Heart left ventricle (tissue), 16 donors: Measurements from ENCODE around the gene CDK5. TPM values are rescaled to one million over a fixed set of nuclear protein-coding genes. Genes with fewer than 3 reads are reported as not detected.
A peak's percentile ranks its signal among the peaks of the same experiment; 100 is the strongest.

Experiments
- ATAC-seq, 4 donors: fragments of 200-7000 bp; cut with Tn5 transposase; one replicate each; pipeline ENCODE4 v1.9.1; 2020 to 2022; ENCODE audit warnings: moderate library complexity in 4 of 4, mild to moderate bottlenecking in 3 of 4, moderate number of reproducible peaks in 1 of 4
- DNase-seq, 5 donors: peaks; one replicate each; pipeline ENCODE4 v3.0.0-alpha.2; 2020
- H3K27ac ChIP-seq, 12 donors: fragments of 200-600 bp; sonication (generic) in 4 of 12; one replicate each; pipeline versions ENCODE4 v1.5.0 to v1.8.0; 2016 to 2022; ENCODE audit warnings: mild to moderate bottlenecking in 2 of 12
- H3K27me3 ChIP-seq, 9 donors: fragments of 200-600 bp; sonication (generic) in 2 of 9; one replicate each; pipeline versions ENCODE4 v1.5.1 to v1.8.0; 2016 to 2022; ENCODE audit warnings: mild to moderate bottlenecking in 3 of 9
- H3K36me3 ChIP-seq, 9 donors: fragments of 200-600 bp; sonication (generic) in 2 of 9; one replicate each; pipeline versions ENCODE4 v1.5.0 to v1.8.0; 2018 to 2022; ENCODE audit warnings: mild to moderate bottlenecking in 2 of 9
- H3K4me1 ChIP-seq, 12 donors: fragments of 200-600 bp; sonication (generic) in 4 of 12; one replicate each; pipeline versions ENCODE4 v1.5.0 to v1.8.0; 2016 to 2022; ENCODE audit warnings: mild to moderate bottlenecking in 3 of 12
- H3K4me3 ChIP-seq, 12 donors: fragments of 200-600 bp; sonication (generic) in 4 of 12; one replicate each; pipeline versions ENCODE4 v1.5.0 to v1.8.0; 2017 to 2022; ENCODE audit warnings: mild to moderate bottlenecking in 9 of 12, moderate library complexity in 4 of 12
- H3K9me3 ChIP-seq, 12 donors: fragments of 200-600 bp; sonication (generic) in 4 of 12; one replicate each; pipeline versions ENCODE4 v1.5.0 to v1.8.0; 2016 to 2022; ENCODE audit warnings: mild to moderate bottlenecking in 1 of 12
- CTCF ChIP-seq, 12 donors: fragments of 200-600 bp; sonication (generic) in 4 of 12; IDR thresholded peaks; one replicate each; pipeline versions ENCODE4 v1.5.0 to v1.8.0; 2018 to 2022; ENCODE audit warnings: antibody characterized with exemption in 12 of 12, mild to moderate bottlenecking in 5 of 12
- POLR2A ChIP-seq, 2 donors: fragments of 450-650 bp; IDR thresholded peaks; one replicate each; pipeline ENCODE4 v1.6.1; 2017; ENCODE audit warnings: antibody characterized with exemption in 2 of 2, mild to moderate bottlenecking in 2 of 2, moderate library complexity in 2 of 2
- WGBS, 4 donors: extraction: QIAGEN DNeasy Blood & Tissue Kit in 2 of 4; methylation state at CpG; one replicate each; pipeline versions ENCODE4 v1.1.5 to v1.1.7; 2013 to 2018; 5-methylcytosine and 5-hydroxymethylcytosine counted together
- intact Hi-C, 10 donors: fragments of 100-400 bp; cut with DNase I; formaldehyde crosslinking; loops; one replicate each; pipeline versions ENCODE4 v1.11.1 to v1.14.2; 2022
- polyA plus RNA-seq, 2 donors: library from polyadenylated mRNA; stranded (reverse); fragments of 200-250 nt; gene quantifications; one replicate each; pipeline ENCODE4 v1.2.3, GENCODE V29; 2013
- total RNA-seq, 9 donors: library from RNA; depleted of rRNA in 2 of 9; stranded (reverse); fragments of >200 nt in 2 of 9; fragmentation: NEBNext Ultra II Directional in 3 of 9; extraction: Animal tissue kit (Norgen Biotek cat#: 25700) in 3 of 9; gene quantifications; one replicate each; pipeline versions ENCODE4 v1.1.0 to v1.2.4, GENCODE V29; 2016 to 2023
- donor health status: ischemic (EF 13 %, LVEDD 7.1; RV severe dilation, severe dysfunction).
- donor health status: healthy with polysubstance abuse.
- donor health status: DM: no; HTN: yes; CAD: no.
- donor health status: DM: no; HTN: no; CAD: no.
- donor health status: ischemic (EF 25% LVEDD 6.9; RV normal size, moderate dysfunction).
- donor health status: ischemic (EF 25% LVEDD 5.7; RV mildly dilated, moderate dysfunction).
- donor health status: healthy.
- donor health status: DM: yes; HTN: yes; CAD: no.
- donor health status: ischemic (EF 35%, LVEDD 5.7; RV mildly dilated, moderate dysfunction).
- donor health status: nonischemic (EF 11% LVEDD 7.7; RV severe dilation, severe dysfunction).
- donor health status: DM: yes; HTN: yes; CAD: no.
- donor health status: PGD.
- donor health status: ischemic (EF 29% LVEDD 5.4; RV normal size, mild dysfunction).
- donor health status: nonischemic (EF 23%, LVEDD 6.1; RV moderate dilation, normal function).

CDK5 gene
- total and polyA plus RNA-seq, 11 donors: 5.6 to 13.7 (median 7.6) TPM

GRCh38 chr7:151078233-151079040, 20.7 kb upstream of the CDK5 start:
- TF ChIP-seq CTCF (IDR thresholded peaks at IDR 0.05): no peak
- TF ChIP-seq POLR2A (IDR thresholded peaks at IDR 0.05): no peak
- Histone ChIP-seq H3K4me1 (peaks cover 20 to 63% (median 47%) of the 10 kb centered on the region in 12 donors), H3K4me3 (peak overlapping the region in 2 of 12 donors; percentile 18 to 72)

GRCh38 chr7:151077705-151078232, 20.1 kb upstream of the CDK5 start:
- Histone ChIP-seq H3K4me3 (no peak overlapping the region), H3K9me3 (no peaks in the 10 kb centered on the region), H3K36me3 (peaks cover 0 to 46% (median 38%) of the 10 kb centered on the region in 9 donors), H3K27ac (peak overlapping the region in 8 of 12 donors; percentile 34 to 63 (median 48)), H3K4me1 (peaks cover 20 to 60% (median 46%) of the 10 kb centered on the region in 12 donors), H3K27me3 (no peaks in the 10 kb centered on the region)
- intact Hi-C loops: no loop called here
- ATAC-seq (no peak), DNase-seq (no peak)
- TF ChIP-seq CTCF (IDR thresholded peaks at IDR 0.05): no peak
- no peak for TF ChIP-seq POLR2A (IDR thresholded peaks at IDR 0.05)
- 48 to 77% (median 63%) methylated on average over 7 to 10 of the region's 10 CpGs for WGBS, 4 donors

More at GRCh38 chr7:151078233-151079040, 20.7 kb upstream of the CDK5 start:
- intact Hi-C loops: loop anchor here in 1 of 10 donors (1.0 kb wide), 1 partner anchor 15 kb away; no protein-coding TSS in a partner anchor
- peaks cover 0 to 40% (median 31%) of the 10 kb centered on the region in 9 donors for H3K36me3 ChIP-seq
- ATAC-seq (no peak), DNase-seq (no peak)
- 21 to 28% (median 25%) methylated on average over 18 to 22 of the region's 22 CpGs for WGBS, 4 donors
- H3K27me3 ChIP-seq: no peaks in the 10 kb centered on the region
- no peaks in the 10 kb centered on the region for H3K9me3 ChIP-seq
- H3K27ac ChIP-seq: peak overlapping the region in 8 of 12 donors; percentile 1 to 63 (median 48)

- Histone ChIP-seq H3K9me3 (no peaks in the 10 kb centered on the region), H3K27me3 (no peaks in the 10 kb centered on the region), H3K4me1 (peaks cover 13 to 53% (median 39%) of the 10 kb centered on the region in 12 donors), H3K27ac (peak overlapping the region in 10 of 12 donors; percentile 20 to 63 (median 48)), H3K36me3 (peaks cover 0 to 53% (median 44%) of the 10 kb centered on the region in 9 donors), H3K4me3 (no peak overlapping the region)
- intact Hi-C loops: no loop called here
- peak in 3 of 12 donors; percentile 11 to 23 (median 20) for TF ChIP-seq CTCF (IDR thresholded peaks at IDR 0.05)
- no peak for TF ChIP-seq POLR2A (IDR thresholded peaks at IDR 0.05)
- ATAC-seq (peak in 1 of 4 donors; percentile 1), DNase-seq (peak in 2 of 5 donors; percentile 57)
- 62 to 70% (median 68%) methylated on average over 21 to 33 of the region's 33 CpGs for WGBS, 4 donors
These were observed 19.4 kb upstream of the CDK5 start for GRCh38 chr7:151076863-151077704.
